ENCODE results near the gene IFITM1. TPM values are rescaled to one million over a fixed set of nuclear protein-coding genes. Genes with fewer than 3 reads are reported as not detected.

Gene IFITM1
- total and polyA plus RNA-seq, 2 of the 8 experiments (the other 6 are each of a cell fraction or from before 2014, with no cell fraction given) = 394 to 1,464 TPM

- Histone ChIP-seq H3K18ac (ENCODE audit: extremely low read depth, low read length) (peak overlapping the region; percentile 78; the same call in 1 of the 2 replicates), H3K36me3 (ENCODE audit: control insufficient read depth in 2 of 4, insufficient read depth in 4 of 4, low read length in 3 of 4) (no peaks in the 10 kb centered on the region), H3K79me1 (ENCODE audit: low read depth, low read length) (no peaks in the 10 kb centered on the region), H3K9me3 (ENCODE audit: insufficient read depth in 2 of 2, low read depth in 1 of 2, low read length in 1 of 2) (peaks cover 4% of the 10 kb centered on the region in 2 experiments; a peak in 1 of 4 replicates), H3K14ac (ENCODE audit: insufficient read length) (no peak overlapping the region), H2BK5ac (ENCODE audit: low read depth, low read length) (peak overlapping the region; percentile 31; the same call in 1 of the 2 replicates), H4K20me1 (replicated peaks in 1 of 2; ENCODE audit: control insufficient read depth in 1 of 2, insufficient read depth in 2 of 2, low read length in 2 of 2) (no peaks in the 10 kb centered on the region), H4K8ac (ENCODE audit: extremely low read depth, insufficient read depth, low read length) (peak overlapping the region; percentile 62; the same call in 1 of the 2 replicates), H3K27ac (ENCODE audit: low read depth, low read length) (no peak overlapping the region), H3K27me3 (replicated peaks in 1 of 4; ENCODE audit: control insufficient read depth in 3 of 4, extremely low read depth in 1 of 4, insufficient read depth in 3 of 4, low read length in 3 of 4) (no peaks in the 10 kb centered on the region), H2BK120ac (replicated peaks; ENCODE audit: low read depth, low read length) (no peak overlapping the region), H3K4me3 (ENCODE audit: extremely low read depth in 1 of 4, insufficient read depth in 2 of 4, low read depth in 3 of 4, low read length in 4 of 4) (no peak overlapping the region), H4K5ac (ENCODE audit: insufficient read length, low read depth, low read length) (no peak overlapping the region), H2BK12ac (ENCODE audit: low read depth, low read length) (peak overlapping the region; percentile 64; the same call in 1 of the 2 replicates), H3K9ac (replicated peaks in 1 of 4; ENCODE audit: extremely low read depth in 1 of 4, low read depth in 3 of 4, low read length in 3 of 4) (no peak overlapping the region), H3K4ac (replicated peaks; ENCODE audit: insufficient read length, low read depth, low read length) (no peak overlapping the region), H2BK20ac (ENCODE audit: low read length) (peak overlapping the region; percentile 26; the same call in 1 of the 2 replicates), H3K79me2 (ENCODE audit: control insufficient read depth in 1 of 2, insufficient read depth in 2 of 2, low read length in 2 of 2) (no peaks in the 10 kb centered on the region), H4K91ac (replicated peaks; ENCODE audit: insufficient read length, low read length) (peak overlapping the region; percentile 93), H3K23me2 (ENCODE audit: low read depth, low read length) (no peaks in the 10 kb centered on the region), H3K56ac (replicated peaks; ENCODE audit: insufficient read length, low read depth, low read length) (peak overlapping the region; percentile 42), H2BK15ac (ENCODE audit: low read length) (no peak overlapping the region), H2AFZ (ENCODE audit: low read length) (no peak overlapping the region), H2AK5ac (ENCODE audit: low read depth, low read length) (no peak overlapping the region), H3K23ac (ENCODE audit: insufficient read length) (no peak overlapping the region), H3K4me2 (ENCODE audit: insufficient read depth in 1 of 2, low read depth in 2 of 2, low read length in 2 of 2) (no peak overlapping the region), H3K4me1 (replicated peaks in 1 of 4; ENCODE audit: control insufficient read depth in 3 of 4, insufficient read depth in 4 of 4, low read length in 3 of 4) (peaks cover 0 to 14% (median 2%) of the 10 kb centered on the region in 4 experiments; a peak in 4 of 7 replicates)
- CTCF ChIA-PET (ENCODE audit: partially characterized antibody) = interaction anchor here (2.4 kb wide), 1 partner anchor 10 kb away, joined by 6 read pairs; no protein-coding TSS in a partner anchor
- POLR2A ChIA-PET (ENCODE audit: partially characterized antibody) = interaction anchor here (1.1 to 1.2 kb wide), 2 partner anchors 17 to 26 kb away, joined by 3 read pairs; no protein-coding TSS in a partner anchor
- no peak for FAIRE-seq
- WGBS, 2 experiments (ENCODE audit: extremely low coverage in 1 of 2, insufficient coverage in 1 of 2, insufficient read length in 1 of 2, insufficient replicate concordance in 2 of 2, low coverage in 1 of 2, low lambda C conversion rate in 2 of 2, missing lambda C conversion rate in 1 of 2) = 86% methylated on average over 6 of the region's 6 CpGs; no CpG with 5 or more reads in 1 of the 2 experiments
- no peak for TF ChIP-seq EGR1 (IDR thresholded peaks at IDR 0.05; ENCODE audit: borderline replicate concordance, low read depth, low read length)
- TF ChIP-seq CHD1 (IDR thresholded peaks at IDR 0.05; ENCODE audit: low read depth, low read length) = no peak
- no peak for TF ChIP-seq PHF8 (conservative IDR thresholded peaks at IDR 0.05; ENCODE audit: low read depth, low read length)
- TF ChIP-seq, protein P1, sequence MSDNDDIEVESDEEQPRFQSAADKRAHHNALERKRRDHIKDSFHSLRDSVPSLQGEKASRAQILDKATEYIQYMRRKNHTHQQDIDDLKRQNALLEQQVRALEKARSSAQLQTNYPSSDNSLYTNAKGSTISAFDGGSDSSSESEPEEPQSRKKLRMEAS (IDR thresholded peaks at IDR 0.05) = no peak
- no peak for TF ChIP-seq RAD21 (IDR thresholded peaks at IDR 0.05 in 1 of 2, conservative IDR thresholded peaks at IDR 0.05 in 1 of 2; ENCODE audit: low read depth in 2 of 2, low read length in 2 of 2)
- TF ChIP-seq SP4 (IDR thresholded peaks at IDR 0.05; ENCODE audit: low read length) = no peak
- TF ChIP-seq POLR2AphosphoS5 (IDR thresholded peaks at IDR 0.05; ENCODE audit: low read depth, low read length) = no peak
- no peak for TF ChIP-seq POLR2A (IDR thresholded peaks at IDR 0.05; ENCODE audit: control extremely low read depth in 1 of 2, low read depth in 2 of 2, low read length in 2 of 2)
- TF ChIP-seq SP2 (IDR thresholded peaks at IDR 0.05; ENCODE audit: low read length) = no peak
- no peak for TF ChIP-seq CBX8 (IDR thresholded peaks at IDR 0.05; ENCODE audit: borderline replicate concordance, low read depth, low read length)
- no peak for TF ChIP-seq HDAC2 (IDR thresholded peaks at IDR 0.05; ENCODE audit: borderline replicate concordance in 1 of 2, low read depth in 2 of 2, low read length in 2 of 2)
- no peak for TF ChIP-seq GABPA (IDR thresholded peaks at IDR 0.05; ENCODE audit: borderline replicate concordance, insufficient read depth, low read length)
- DNase-seq (ENCODE audit: low read depth in 1 of 2, low spot score in 2 of 2) = peak in 1 of 2 experiments; percentile 43
Measured at GRCh38 chr11:326592-326841, 12.7 kb downstream of the IFITM1 start.
